NCI-H1092 (cell line): ENCODE data around the gene SDK1.
"Not testable (repeated sequence)": the region's sequence is repeated elsewhere in the genome, so short reads cannot be mapped to it uniquely, and the experiment has no call there.

Experiments
- DNase-seq: peaks from one replicate; lab custom pipeline; 2025; lab: John Stamatoyannopoulos, UW

Gene SDK1

GRCh38 chr7:4226524-4226882 lies 925.5 kb downstream of the SDK1 start:
- DNase-seq = no peak

GRCh38 chr7:4227105-4228010 lies 926.3 kb downstream of the SDK1 start:
- DNase-seq = peak; percentile 27

DNA sequence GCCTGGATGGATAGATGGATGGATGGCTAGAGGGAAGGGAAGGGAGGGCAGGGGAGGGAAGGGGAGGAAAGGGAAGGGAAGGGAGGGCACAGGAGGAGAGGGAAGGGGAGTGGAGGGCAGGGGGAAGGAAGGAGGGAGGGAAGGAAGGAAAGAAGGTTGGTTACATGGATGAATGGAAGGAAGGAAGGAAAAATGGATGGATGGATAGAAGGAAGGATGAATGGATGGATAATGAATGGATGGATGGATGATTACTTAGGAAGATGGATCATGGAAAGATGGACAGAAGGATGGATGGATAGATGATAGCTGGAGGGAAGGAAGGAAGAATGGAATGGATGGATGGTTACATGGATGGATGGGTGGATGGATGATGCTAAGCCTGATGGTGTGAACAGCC lies 929.3 kb downstream of the SDK1 start:
- no peak for DNase-seq

GRCh38 chr7:4233146-4233545 lies 932.1 kb downstream of the SDK1 start:
- DNase-seq = no peak

GRCh38 chr7:4233621-4234497 lies 932.8 kb downstream of the SDK1 start:
- no peak for DNase-seq

DNA sequence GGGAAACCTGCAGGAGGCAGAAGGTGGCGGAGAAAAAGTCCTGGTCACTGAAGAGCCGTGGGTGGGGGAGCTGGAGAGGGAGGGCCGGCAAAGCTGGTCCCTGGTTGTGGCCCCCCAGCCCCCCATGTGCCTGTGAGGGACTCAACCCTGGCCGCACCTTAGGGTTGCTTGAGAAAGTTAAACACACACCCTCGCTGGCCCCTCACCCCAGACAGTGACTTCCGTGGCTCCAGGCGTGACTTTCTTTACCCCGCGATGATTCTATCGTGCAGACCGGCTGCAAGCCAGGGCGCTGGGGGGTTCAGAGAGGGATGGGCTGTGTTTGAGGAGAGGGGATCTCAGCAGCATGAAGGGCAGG lies 933.4 kb downstream of the SDK1 start:
- DNase-seq = no peak

DNA sequence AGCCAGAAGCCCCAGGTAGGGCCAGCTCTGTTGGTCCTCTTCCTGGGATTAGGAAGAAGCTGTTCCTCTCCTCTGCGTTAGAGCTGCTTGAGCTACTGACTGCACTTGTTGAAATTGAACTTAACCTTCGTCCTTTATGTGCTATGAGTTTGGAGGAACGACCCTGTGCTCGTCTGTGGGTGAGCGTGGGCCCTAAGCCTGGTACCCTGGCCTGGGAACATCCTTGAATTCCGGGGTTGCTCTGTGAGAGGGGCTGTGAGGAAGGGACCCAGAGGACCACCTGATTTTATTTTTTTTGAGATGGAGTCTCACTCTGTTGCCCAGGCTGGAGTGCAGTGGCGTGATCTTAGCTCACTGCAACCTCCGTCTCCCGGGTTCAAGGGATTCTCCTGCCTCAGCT lies 933.8 kb downstream of the SDK1 start:
- no peak for DNase-seq

DNA sequence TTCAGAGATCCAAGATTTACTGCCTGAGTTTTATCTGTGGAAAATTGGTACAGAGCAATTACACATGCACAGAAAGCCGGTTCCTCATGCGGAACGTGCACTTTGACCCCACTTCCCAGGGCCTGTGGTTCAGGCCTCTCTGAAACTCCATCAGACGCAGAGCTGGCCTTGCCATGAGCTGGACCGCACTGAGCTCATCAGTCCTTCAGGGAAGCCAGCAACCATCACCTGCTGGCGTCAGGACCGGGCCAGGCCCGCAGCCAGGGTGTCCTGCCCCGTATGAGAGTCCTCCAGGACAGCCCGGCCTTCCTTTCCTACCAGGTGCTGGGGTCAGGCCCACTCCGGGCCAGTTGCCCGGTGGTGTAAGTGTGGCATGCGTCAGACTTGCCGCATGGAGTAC lies 934.5 kb downstream of the SDK1 start:
- no peak for DNase-seq

DNA sequence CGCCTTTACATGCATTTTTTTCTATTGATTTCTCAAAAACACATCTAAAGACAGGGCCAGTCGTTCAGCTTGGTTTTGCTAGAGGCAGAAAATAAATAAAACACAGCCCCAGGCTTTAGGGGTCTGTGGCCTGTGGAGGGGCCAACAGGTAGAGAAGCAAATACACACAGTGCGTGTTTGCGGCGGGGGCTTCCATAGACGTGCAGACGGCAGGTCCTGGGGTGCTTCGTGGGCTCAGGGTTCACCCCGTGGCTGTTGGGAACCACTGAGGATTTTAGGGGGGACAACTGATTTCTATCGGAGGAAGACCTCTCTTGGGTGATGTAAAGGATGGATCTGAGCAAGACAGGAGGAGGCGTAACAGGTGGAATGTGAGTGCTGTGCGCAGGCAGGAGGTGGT lies 935.3 kb downstream of the SDK1 start:
- no peak for DNase-seq

DNA sequence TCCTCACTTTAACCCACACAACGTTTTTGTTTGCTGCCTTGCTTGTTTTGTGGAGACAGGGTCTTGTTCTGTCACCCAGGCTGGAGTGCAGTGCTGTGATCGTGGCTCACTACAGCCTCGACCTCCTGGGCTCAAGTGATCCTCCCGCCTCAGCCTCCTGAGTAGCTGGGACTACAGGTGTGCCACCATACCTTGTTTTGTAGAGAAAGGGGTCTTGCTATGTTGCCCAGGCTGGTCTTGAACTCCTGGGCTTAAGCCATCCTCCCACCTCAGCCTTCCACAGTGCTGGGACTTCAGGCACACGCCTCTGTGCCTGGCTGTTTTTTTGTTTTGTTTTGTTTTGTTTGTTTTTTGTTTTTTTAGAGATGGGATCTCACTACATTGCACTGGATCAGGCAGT lies 935.8 kb downstream of the SDK1 start:
- not testable (repeated sequence) for DNase-seq

DNA sequence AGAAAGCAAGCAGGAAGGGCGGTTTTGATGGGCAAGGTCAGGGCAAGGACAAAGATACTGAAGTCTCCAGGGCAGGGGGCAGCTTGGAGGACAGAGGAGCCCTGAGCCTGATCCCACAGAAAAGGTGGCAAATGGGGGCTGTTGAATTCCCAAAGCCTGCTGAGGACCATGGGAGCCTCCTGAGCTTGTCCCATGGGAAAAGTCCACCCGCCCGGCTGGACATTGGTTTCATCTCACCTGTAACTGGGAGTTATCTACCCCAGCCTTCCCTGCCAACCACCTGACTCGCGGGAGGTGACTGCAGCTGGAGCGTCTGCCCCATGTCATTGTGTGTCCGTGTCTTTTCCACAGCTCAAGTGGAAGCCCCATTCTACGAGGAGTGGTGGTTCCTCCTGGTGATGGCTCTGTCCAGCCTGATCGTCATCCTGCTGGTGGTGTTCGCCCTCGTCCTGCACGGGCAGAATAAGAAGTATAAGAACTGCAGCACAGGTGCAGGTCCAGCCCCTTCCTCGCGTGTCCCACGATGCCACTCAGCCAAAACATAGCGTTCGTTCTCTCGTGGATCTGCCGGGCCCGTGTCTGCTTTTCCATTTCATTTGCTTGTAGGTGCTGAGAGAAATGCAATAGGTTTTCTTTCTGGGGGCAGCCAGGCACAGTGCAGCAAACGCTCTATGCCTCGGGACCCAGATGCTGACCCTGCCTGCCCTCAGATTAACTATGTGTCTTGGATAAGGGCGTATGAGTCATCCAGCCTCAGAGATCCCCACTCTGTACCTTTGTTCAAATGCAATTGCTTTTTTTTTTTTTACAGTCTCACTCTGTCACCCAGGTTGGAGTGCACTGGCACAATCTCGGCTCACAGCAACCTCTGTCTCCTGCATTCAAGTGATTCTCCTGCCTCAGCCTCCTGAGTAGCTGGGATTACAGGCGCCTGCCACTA lies 936.5 kb downstream of the SDK1 start:
- no peak for DNase-seq

- no peak for DNase-seq
Observed at GRCh38 chr7:4238861-4239260, 937.8 kb downstream of the SDK1 start.

DNA sequence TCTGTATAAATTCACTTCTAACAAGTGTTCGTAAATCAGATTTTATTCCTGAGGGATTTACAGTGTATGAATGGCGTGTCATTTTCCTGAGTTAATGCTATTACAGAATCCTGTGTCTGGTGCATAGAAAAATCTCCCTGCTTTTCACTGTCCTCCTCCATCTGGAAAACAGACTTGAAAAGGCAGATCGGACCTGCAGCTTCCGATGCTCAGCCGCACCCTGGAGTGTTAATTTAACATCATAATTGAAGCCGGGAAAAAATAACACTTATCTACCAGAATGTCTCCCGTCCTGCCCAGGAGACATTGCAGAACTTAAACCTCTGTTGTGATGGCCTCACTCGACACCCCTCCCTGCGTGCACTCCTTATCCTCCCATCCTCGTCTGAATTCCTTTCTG lies 939.0 kb downstream of the SDK1 start:
- DNase-seq = no peak

- DNase-seq = no peak
Observed at GRCh38 chr7:4240520-4241303, 939.7 kb downstream of the SDK1 start.

GRCh38 chr7:4241304-4241612 lies 940.2 kb downstream of the SDK1 start:
- no peak for DNase-seq

GRCh38 chr7:4241791-4242190 lies 940.7 kb downstream of the SDK1 start:
- DNase-seq = no peak

DNA sequence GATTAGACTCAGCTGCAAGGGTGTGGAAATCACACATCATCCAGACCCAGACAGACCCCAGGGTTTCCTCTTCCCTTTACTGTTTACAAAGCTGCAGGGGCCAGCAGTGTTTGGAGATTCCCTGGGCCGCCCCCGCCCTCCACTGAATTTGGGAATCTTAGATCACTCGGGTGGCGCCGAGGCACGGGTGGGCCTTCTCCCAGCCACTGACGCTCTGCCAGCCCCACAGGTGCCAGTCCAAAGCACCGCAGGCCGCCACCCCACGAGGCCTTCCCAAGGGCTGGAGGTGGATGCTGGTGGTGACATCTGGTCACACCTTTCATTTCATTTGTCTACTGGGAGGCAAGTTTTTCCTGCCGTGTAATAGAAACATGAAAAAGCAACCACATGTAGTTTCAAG lies 941.7 kb downstream of the SDK1 start:
- DNase-seq = no peak

DNA sequence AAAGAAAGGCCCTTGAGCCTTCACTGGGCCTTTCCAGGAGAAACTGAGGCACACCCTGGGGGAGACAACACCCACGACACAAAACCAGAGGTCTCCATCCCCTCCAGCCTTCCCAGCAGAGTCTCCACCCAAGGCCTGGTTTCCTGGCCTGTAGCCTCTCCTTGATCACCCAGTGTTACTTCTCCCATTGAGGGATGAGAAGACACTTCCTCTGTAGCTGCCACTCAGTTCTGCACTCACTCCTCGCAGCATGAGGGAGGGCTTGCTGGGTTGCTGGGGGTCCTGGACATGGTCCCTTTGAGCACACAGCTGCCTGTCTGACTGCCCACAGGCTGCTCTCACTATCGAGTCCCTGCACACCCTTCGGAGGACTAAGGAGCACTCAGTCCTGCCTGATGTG lies 943.0 kb downstream of the SDK1 start:
- no peak for DNase-seq

DNA sequence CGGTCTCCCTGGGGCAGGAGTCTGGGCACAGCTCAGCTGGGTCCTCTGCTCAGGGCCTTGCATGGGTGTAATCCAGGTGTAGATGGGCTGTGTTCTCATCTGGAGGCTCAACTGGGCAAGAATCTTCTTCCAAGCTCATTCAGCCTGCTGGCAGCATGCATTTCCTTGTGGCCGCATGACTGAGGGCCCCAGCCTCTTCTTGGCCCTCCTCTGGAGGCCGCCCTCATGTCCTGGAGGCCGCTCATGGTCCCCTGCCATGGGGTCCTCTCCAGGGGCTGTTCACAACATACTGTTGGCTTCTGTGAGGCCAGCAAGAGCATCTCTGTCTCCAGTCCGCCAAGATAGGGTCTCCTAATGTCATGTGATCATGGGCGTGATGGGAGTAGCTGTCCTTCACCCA lies 943.6 kb downstream of the SDK1 start:
- DNase-seq = no peak

DNA sequence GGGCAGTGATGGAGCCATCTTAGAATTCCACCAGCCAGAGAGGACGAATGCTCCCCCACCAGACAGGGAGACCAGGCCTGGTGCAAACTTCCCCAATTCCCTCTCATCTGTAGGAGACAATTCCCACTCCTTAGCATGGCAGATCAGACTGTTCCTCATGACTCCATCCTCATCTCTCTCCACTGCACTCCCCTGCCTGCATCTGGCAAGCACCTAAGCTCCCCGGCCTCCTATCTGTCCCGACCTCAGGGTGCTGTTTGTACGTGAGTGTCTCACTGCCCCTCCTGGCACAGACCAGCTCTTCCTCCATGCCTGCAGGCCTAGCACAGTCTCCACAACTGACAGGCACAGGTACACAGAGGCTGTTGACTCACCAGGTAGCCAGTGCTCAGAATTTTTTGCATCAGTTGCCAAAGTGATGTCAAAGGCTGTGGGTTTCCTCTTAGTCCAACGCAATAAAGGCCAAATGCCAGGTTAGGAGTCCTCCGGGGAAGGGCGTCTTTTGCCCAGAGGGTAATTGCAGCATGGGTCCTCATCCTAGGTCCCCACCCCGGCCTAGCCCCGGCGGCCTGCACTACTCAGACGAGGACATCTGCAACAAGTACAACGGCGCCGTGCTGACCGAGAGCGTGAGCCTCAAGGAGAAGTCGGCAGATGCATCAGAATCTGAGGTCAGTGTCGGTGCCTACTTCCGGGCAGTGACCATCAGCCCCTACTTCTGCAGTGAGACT lies 944.2 kb downstream of the SDK1 start:
- DNase-seq = no peak
